Sigmoid colon (tissue), 4 donors: ENCODE measurements around the gene CREBL2.

Experiments
- EP300 ChIP-seq, 4 donors: sonication (generic); formaldehyde crosslinking; IDR thresholded peaks; one replicate each; pipeline ENCODE4 v1.6.1; 2017; ENCODE audit warnings: antibody characterized with exemption in 4 of 4
- POLR2A ChIP-seq, 2 donors: fragments of 450-650 bp; IDR thresholded peaks; one replicate each; pipeline ENCODE4 v1.6.1; 2016; ENCODE audit warnings: antibody characterized with exemption in 2 of 2, mild to moderate bottlenecking in 2 of 2, moderate library complexity in 2 of 2
- POLR2AphosphoS5 ChIP-seq, 4 donors: sonication (generic); formaldehyde crosslinking; IDR thresholded peaks; one replicate each; pipeline ENCODE4 v1.6.1; 2017; ENCODE audit warnings: antibody characterized with exemption in 4 of 4
- TF ChIP-seq, protein P1 (sequence below), 4 experiments: fragments of 450-650 bp in 3 of 4; fragments of 200-600 bp in 1 of 4; IDR thresholded peaks; one replicate each; pipeline ENCODE4 v1.5.1; 2016 to 2019; ENCODE audit warnings: antibody characterized with exemption in 4 of 4, mild to moderate bottlenecking in 3 of 4, moderate library complexity in 2 of 4

DNA sequence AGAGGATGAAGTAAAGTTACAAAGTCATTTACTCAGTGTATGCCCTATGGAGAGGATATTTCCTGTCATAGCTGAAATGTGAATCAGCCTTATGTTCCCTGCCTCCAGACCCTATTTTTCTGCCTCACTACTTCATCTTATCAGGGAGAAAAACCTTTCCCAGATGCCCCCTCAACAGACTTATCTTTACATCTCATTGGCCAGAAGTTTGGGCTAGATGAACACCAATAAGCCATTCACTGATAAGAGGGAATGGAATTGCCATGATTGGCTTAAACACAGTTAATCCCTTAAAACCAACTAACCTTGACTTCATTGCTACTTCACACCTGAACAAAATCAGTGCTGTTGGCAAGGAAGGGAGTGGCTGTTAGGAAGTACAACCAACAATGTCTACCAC lies 40.1 kb downstream of the CREBL2 start:
- TF ChIP-seq, protein P1, sequence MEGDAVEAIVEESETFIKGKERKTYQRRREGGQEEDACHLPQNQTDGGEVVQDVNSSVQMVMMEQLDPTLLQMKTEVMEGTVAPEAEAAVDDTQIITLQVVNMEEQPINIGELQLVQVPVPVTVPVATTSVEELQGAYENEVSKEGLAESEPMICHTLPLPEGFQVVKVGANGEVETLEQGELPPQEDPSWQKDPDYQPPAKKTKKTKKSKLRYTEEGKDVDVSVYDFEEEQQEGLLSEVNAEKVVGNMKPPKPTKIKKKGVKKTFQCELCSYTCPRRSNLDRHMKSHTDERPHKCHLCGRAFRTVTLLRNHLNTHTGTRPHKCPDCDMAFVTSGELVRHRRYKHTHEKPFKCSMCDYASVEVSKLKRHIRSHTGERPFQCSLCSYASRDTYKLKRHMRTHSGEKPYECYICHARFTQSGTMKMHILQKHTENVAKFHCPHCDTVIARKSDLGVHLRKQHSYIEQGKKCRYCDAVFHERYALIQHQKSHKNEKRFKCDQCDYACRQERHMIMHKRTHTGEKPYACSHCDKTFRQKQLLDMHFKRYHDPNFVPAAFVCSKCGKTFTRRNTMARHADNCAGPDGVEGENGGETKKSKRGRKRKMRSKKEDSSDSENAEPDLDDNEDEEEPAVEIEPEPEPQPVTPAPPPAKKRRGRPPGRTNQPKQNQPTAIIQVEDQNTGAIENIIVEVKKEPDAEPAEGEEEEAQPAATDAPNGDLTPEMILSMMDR (IDR thresholded peaks at IDR 0.05) = no peak
- TF ChIP-seq POLR2AphosphoS5 (IDR thresholded peaks at IDR 0.05) = no peak
- TF ChIP-seq EP300 (IDR thresholded peaks at IDR 0.05) = no peak
- TF ChIP-seq POLR2A (IDR thresholded peaks at IDR 0.05) = no peak
